Neural cell (in vitro differentiated cells): Measurements from ENCODE around the gene TOLLIP.

Experiments
- EZH2 ChIP-seq: fragments of 200-600, 300-800 bp; shearing (Covaris generic), sonication (generic); IDR thresholded peaks from 2 replicates; pipeline ENCODE4 v1.6.1; 2014; ENCODE audit warnings: antibody characterized with exemption, low read length, borderline replicate concordance, mild to moderate bottlenecking; ENCODE audit not compliant: insufficient read depth, poor library complexity, severe bottlenecking
- TF ChIP-seq, protein P1 (sequence below): fragments of 450-650 bp; IDR thresholded peaks from 2 replicates; pipeline ENCODE4 v1.5.1; 2014; ENCODE audit warnings: antibody characterized with exemption, mild to moderate bottlenecking, moderate library complexity; ENCODE audit not compliant: poor library complexity, severe bottlenecking
- TF ChIP-seq, protein P2 (sequence below): IDR thresholded peaks from 2 replicates; pipeline ENCODE4 v1.6.1; 2012; ENCODE audit warnings: borderline replicate concordance

DNA sequence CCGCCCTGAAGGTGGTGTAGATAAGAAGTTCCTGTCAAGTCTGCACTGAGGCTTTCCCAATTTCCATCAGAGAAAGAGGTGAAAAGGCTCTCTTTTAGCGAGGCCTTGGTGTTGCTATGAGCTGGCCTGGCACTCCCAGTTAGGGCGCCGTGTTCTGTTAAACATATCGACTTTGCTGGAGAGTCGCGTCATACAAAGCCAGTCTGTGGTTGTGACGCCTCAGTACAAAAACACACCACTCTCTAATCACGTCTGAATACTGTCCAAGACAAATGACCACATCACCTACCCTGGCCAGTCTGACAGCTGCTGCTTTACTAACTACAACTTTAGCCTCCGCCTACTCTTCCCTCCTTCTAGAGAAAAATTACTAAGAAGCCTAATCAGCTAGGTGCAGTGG, 8.0 kb upstream of the TOLLIP start:
- TF ChIP-seq, protein P1, sequence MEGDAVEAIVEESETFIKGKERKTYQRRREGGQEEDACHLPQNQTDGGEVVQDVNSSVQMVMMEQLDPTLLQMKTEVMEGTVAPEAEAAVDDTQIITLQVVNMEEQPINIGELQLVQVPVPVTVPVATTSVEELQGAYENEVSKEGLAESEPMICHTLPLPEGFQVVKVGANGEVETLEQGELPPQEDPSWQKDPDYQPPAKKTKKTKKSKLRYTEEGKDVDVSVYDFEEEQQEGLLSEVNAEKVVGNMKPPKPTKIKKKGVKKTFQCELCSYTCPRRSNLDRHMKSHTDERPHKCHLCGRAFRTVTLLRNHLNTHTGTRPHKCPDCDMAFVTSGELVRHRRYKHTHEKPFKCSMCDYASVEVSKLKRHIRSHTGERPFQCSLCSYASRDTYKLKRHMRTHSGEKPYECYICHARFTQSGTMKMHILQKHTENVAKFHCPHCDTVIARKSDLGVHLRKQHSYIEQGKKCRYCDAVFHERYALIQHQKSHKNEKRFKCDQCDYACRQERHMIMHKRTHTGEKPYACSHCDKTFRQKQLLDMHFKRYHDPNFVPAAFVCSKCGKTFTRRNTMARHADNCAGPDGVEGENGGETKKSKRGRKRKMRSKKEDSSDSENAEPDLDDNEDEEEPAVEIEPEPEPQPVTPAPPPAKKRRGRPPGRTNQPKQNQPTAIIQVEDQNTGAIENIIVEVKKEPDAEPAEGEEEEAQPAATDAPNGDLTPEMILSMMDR = no peak
- TF ChIP-seq, protein P2, sequence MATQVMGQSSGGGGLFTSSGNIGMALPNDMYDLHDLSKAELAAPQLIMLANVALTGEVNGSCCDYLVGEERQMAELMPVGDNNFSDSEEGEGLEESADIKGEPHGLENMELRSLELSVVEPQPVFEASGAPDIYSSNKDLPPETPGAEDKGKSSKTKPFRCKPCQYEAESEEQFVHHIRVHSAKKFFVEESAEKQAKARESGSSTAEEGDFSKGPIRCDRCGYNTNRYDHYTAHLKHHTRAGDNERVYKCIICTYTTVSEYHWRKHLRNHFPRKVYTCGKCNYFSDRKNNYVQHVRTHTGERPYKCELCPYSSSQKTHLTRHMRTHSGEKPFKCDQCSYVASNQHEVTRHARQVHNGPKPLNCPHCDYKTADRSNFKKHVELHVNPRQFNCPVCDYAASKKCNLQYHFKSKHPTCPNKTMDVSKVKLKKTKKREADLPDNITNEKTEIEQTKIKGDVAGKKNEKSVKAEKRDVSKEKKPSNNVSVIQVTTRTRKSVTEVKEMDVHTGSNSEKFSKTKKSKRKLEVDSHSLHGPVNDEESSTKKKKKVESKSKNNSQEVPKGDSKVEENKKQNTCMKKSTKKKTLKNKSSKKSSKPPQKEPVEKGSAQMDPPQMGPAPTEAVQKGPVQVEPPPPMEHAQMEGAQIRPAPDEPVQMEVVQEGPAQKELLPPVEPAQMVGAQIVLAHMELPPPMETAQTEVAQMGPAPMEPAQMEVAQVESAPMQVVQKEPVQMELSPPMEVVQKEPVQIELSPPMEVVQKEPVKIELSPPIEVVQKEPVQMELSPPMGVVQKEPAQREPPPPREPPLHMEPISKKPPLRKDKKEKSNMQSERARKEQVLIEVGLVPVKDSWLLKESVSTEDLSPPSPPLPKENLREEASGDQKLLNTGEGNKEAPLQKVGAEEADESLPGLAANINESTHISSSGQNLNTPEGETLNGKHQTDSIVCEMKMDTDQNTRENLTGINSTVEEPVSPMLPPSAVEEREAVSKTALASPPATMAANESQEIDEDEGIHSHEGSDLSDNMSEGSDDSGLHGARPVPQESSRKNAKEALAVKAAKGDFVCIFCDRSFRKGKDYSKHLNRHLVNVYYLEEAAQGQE = no peak
- no peak for TF ChIP-seq EZH2
